HepG2 (cell line): ENCODE results near the gene CYP2W1. TPM values are rescaled to one million over a fixed set of nuclear protein-coding genes. Genes with fewer than 3 reads are reported as not detected.
A peak's percentile ranks its signal among the peaks of the same experiment; 100 is the strongest.

ENCODE experiments used
- BRD4 ChIP-seq: sonication (generic); formaldehyde crosslinking; IDR thresholded peaks from 2 replicates; pipeline ENCODE4 v1.4.0; 2020; ENCODE audit warnings: missing genetic modification reagents
- ESRRA ChIP-seq: sonication (generic); formaldehyde crosslinking; IDR thresholded peaks from 2 replicates; pipeline ENCODE4 v1.5.1; 2020; ENCODE audit warnings: mild to moderate bottlenecking, low read depth, missing genetic modification reagents
- FLYWCH1 ChIP-seq: sonication (generic); formaldehyde crosslinking; IDR thresholded peaks from 2 replicates; pipeline ENCODE4 v1.8.1; 2023; ENCODE audit warnings: mild to moderate bottlenecking, missing genetic modification reagents
- KLF12 ChIP-seq: sonication (generic); formaldehyde crosslinking; IDR thresholded peaks from 2 replicates; pipeline ENCODE4 v1.4.0; 2020; ENCODE audit warnings: missing genetic modification reagents, borderline replicate concordance
- MAFG ChIP-seq: sonication (generic); formaldehyde crosslinking; IDR thresholded peaks from 2 replicates; pipeline ENCODE4 v1.5.1; 2020; ENCODE audit warnings: mild to moderate bottlenecking, missing genetic modification reagents
- PHF8 ChIP-seq: sonication (generic); formaldehyde crosslinking; IDR thresholded peaks from 2 replicates; pipeline ENCODE4 v1.5.0; 2020; ENCODE audit warnings: missing genetic modification reagents
- RFX3 ChIP-seq: IDR thresholded peaks from 2 replicates; pipeline ENCODE4 v1.6.1; 2016; ENCODE audit warnings: missing biosample characterization, missing genetic modification reagents
- RFXANK ChIP-seq: IDR thresholded peaks from 2 replicates; pipeline ENCODE4 v1.6.1; 2016
- SP4 ChIP-seq: sonication (generic); formaldehyde crosslinking; IDR thresholded peaks from 2 replicates; pipeline ENCODE4 v1.8.1; 2023; ENCODE audit warnings: mild to moderate bottlenecking, missing genetic modification reagents
- ZFP36 ChIP-seq: fragments of 150-350 bp; IDR thresholded peaks from 2 replicates; pipeline ENCODE4 v1.6.1; 2018; ENCODE audit warnings: borderline replicate concordance, low read length, low read depth; ENCODE audit not compliant: partially characterized antibody
- ZNF530 ChIP-seq: sonication (generic); formaldehyde crosslinking; IDR thresholded peaks from 2 replicates; pipeline ENCODE4 v1.5.0; 2020; ENCODE audit warnings: low read depth, mild to moderate bottlenecking, missing genetic modification reagents
- ZNF556 ChIP-seq: sonication (generic); formaldehyde crosslinking; IDR thresholded peaks from 2 replicates; pipeline ENCODE4 v1.4.0; 2020; ENCODE audit warnings: mild to moderate bottlenecking, missing genetic modification reagents, borderline replicate concordance
- ZZZ3 ChIP-seq: sonication (generic); formaldehyde crosslinking; IDR thresholded peaks from 2 replicates; pipeline ENCODE4 v1.4.0; 2020; ENCODE audit warnings: missing genetic modification reagents, mild to moderate bottlenecking, borderline replicate concordance
- polyA plus RNA-seq, 8 experiments: library from polyadenylated mRNA; depleted of rRNA in 3 of 8; stranded (reverse) in 7 of 8; unstranded in 1 of 8; fragments of >200 nt; fragmentation: Illumina TruSeq in 4 of 8; extraction: Trizol in 4 of 8; gene quantifications; 2 replicates each; pipeline versions ENCODE4 v1.2.1 to v1.2.3, GENCODE V29; 2011 to 2016; ENCODE audit warnings: low read depth in 4 of 8, missing spikeins in 1 of 8, mixed read lengths in 1 of 8; ENCODE audit not compliant: insufficient read depth in 1 of 8
- total RNA-seq, 5 experiments: library from RNA; depleted of rRNA; stranded (reverse); fragments of >200 nt; fragmentation: Illumina TruSeq; extraction: Trizol; gene quantifications; 2 replicates each; pipeline ENCODE4 v1.2.3, GENCODE V29; 2016; ENCODE audit warnings: low read depth in 1 of 5
- TF ChIP-seq, protein P1 (sequence below): sonication (generic); formaldehyde crosslinking; IDR thresholded peaks from 2 replicates; pipeline ENCODE4 v1.4.0; 2020; ENCODE audit warnings: mild to moderate bottlenecking, missing genetic modification reagents
- TF ChIP-seq, protein P2 (sequence below): IDR thresholded peaks from 2 replicates; pipeline ENCODE4 v1.6.1; 2016; ENCODE audit warnings: low read depth
- TF ChIP-seq, protein P3 (sequence below): sonication (generic); formaldehyde crosslinking; IDR thresholded peaks from 2 replicates; pipeline ENCODE4 v1.9.0; 2021; ENCODE audit warnings: missing genetic modification reagents, borderline replicate concordance
- TF ChIP-seq, protein P4 (sequence below): sonication (generic); formaldehyde crosslinking; IDR thresholded peaks from 2 replicates; pipeline ENCODE4 v1.4.0; 2020; ENCODE audit warnings: missing genetic modification reagents
- TF ChIP-seq, protein P5 (sequence below), 2 experiments: fragments of 450-650 bp in 1 of 2; sonication (generic) in 1 of 2; formaldehyde crosslinking; IDR thresholded peaks; 2 replicates each; pipeline versions ENCODE4 v1.5.0 to v1.8.0; 2020 to 2022; ENCODE audit warnings: mild to moderate bottlenecking in 1 of 2, missing genetic modification reagents in 1 of 2
- TF ChIP-seq, protein P6 (sequence below): IDR thresholded peaks from 2 replicates; pipeline ENCODE4 v1.6.1; 2012; ENCODE audit warnings: inconsistent platforms
- TF ChIP-seq, protein P7 (sequence below): fragments of 450-650 bp; IDR thresholded peaks from 2 replicates; pipeline ENCODE4 v1.6.1; 2017

The CYP2W1 gene
- total and polyA plus RNA-seq, 2 of the 13 experiments (the other 11 are each of a cell fraction or from before 2014, with no cell fraction given): 19.5 to 31.7 TPM

DNA sequence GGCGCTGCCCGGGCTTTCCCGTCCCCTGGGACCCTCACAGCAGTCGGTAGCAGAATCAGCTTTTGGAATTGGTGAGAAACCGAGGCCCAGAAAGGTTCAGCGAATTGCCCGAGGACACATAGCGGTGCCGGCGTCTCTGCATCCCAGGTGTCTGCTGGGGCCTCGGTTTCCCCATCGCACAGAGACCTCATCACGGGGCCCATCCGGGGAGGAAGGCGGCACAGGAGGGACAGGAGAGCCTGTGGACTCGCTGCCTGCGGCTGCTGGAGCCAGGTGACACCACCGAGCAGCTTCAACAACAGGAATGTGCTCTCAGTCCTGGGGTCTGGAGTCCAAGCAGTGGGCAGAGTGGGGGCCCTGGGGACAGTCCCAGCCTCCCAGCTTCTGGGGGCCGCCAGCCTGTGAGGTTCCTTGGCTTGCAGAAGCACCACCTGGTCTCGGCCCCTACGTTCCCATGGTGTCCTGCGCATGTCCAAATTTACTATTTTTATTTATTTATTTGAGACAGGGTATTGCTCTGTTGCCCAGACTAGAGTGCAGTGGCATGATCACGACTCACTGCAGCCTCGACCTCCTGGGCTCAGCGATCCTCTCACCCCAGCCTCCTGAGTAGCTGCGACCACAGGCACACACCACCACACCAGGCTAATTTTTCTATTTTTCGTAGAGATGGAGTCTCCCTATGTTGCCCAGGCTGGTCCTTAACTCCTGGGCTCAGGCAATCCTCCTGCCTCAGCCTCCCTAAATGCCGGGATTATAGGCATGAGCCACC lies 7.1 kb upstream of the CYP2W1 start (continued):
- no peak for TF ChIP-seq PHF8
- peak; percentile 17; the same call in 1 of the 2 replicates for TF ChIP-seq KLF12 (CRISPR knock-in tag)
- no peak for TF ChIP-seq ZNF530
- no peak for TF ChIP-seq RFXANK (CRISPR knock-in tag)
- no peak for TF ChIP-seq ZNF556 (CRISPR knock-in tag)
- no peak for TF ChIP-seq ZZZ3
- TF ChIP-seq, protein P1, sequence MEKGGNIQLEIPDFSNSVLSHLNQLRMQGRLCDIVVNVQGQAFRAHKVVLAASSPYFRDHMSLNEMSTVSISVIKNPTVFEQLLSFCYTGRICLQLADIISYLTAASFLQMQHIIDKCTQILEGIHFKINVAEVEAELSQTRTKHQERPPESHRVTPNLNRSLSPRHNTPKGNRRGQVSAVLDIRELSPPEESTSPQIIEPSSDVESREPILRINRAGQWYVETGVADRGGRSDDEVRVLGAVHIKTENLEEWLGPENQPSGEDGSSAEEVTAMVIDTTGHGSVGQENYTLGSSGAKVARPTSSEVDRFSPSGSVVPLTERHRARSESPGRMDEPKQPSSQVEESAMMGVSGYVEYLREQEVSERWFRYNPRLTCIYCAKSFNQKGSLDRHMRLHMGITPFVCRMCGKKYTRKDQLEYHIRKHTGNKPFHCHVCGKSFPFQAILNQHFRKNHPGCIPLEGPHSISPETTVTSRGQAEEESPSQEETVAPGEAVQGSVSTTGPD (CRISPR knock-in tag): no peak
- TF ChIP-seq, protein P2, sequence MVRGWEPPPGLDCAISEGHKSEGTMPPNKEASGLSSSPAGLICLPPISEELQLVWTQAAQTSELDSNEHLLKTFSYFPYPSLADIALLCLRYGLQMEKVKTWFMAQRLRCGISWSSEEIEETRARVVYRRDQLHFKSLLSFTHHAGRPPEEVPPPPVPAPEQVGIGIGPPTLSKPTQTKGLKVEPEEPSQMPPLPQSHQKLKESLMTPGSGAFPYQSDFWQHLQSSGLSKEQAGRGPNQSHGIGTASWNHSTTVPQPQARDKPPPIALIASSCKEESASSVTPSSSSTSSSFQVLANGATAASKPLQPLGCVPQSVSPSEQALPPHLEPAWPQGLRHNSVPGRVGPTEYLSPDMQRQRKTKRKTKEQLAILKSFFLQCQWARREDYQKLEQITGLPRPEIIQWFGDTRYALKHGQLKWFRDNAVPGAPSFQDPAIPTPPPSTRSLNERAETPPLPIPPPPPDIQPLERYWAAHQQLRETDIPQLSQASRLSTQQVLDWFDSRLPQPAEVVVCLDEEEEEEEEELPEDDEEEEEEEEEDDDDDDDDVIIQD (CRISPR knock-in tag): no peak
- TF ChIP-seq, protein P3, sequence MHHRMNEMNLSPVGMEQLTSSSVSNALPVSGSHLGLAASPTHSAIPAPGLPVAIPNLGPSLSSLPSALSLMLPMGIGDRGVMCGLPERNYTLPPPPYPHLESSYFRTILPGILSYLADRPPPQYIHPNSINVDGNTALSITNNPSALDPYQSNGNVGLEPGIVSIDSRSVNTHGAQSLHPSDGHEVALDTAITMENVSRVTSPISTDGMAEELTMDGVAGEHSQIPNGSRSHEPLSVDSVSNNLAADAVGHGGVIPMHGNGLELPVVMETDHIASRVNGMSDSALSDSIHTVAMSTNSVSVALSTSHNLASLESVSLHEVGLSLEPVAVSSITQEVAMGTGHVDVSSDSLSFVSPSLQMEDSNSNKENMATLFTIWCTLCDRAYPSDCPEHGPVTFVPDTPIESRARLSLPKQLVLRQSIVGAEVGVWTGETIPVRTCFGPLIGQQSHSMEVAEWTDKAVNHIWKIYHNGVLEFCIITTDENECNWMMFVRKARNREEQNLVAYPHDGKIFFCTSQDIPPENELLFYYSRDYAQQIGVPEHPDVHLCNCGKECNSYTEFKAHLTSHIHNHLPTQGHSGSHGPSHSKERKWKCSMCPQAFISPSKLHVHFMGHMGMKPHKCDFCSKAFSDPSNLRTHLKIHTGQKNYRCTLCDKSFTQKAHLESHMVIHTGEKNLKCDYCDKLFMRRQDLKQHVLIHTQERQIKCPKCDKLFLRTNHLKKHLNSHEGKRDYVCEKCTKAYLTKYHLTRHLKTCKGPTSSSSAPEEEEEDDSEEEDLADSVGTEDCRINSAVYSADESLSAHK (CRISPR knock-in tag): no peak
- no peak for TF ChIP-seq ZFP36
- TF ChIP-seq, protein P4, sequence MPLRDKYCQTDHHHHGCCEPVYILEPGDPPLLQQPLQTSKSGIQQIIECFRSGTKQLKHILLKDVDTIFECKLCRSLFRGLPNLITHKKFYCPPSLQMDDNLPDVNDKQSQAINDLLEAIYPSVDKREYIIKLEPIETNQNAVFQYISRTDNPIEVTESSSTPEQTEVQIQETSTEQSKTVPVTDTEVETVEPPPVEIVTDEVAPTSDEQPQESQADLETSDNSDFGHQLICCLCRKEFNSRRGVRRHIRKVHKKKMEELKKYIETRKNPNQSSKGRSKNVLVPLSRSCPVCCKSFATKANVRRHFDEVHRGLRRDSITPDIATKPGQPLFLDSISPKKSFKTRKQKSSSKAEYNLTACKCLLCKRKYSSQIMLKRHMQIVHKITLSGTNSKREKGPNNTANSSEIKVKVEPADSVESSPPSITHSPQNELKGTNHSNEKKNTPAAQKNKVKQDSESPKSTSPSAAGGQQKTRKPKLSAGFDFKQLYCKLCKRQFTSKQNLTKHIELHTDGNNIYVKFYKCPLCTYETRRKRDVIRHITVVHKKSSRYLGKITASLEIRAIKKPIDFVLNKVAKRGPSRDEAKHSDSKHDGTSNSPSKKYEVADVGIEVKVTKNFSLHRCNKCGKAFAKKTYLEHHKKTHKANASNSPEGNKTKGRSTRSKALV (CRISPR knock-in tag): no peak
- no peak for TF ChIP-seq ESRRA (CRISPR knock-in tag)
- 0 out of 2 replicates have a peak, but pooled peaks have one; percentile 21 for TF ChIP-seq SP4 (CRISPR knock-in tag)
- TF ChIP-seq, protein P5, sequence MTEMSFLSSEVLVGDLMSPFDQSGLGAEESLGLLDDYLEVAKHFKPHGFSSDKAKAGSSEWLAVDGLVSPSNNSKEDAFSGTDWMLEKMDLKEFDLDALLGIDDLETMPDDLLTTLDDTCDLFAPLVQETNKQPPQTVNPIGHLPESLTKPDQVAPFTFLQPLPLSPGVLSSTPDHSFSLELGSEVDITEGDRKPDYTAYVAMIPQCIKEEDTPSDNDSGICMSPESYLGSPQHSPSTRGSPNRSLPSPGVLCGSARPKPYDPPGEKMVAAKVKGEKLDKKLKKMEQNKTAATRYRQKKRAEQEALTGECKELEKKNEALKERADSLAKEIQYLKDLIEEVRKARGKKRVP (CRISPR knock-in tag; IDR thresholded peaks at IDR 0.05): no peak
- TF ChIP-seq, protein P6, sequence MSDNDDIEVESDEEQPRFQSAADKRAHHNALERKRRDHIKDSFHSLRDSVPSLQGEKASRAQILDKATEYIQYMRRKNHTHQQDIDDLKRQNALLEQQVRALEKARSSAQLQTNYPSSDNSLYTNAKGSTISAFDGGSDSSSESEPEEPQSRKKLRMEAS: no peak
- no peak for TF ChIP-seq BRD4 (CRISPR knock-in tag)
- TF ChIP-seq, protein P7, sequence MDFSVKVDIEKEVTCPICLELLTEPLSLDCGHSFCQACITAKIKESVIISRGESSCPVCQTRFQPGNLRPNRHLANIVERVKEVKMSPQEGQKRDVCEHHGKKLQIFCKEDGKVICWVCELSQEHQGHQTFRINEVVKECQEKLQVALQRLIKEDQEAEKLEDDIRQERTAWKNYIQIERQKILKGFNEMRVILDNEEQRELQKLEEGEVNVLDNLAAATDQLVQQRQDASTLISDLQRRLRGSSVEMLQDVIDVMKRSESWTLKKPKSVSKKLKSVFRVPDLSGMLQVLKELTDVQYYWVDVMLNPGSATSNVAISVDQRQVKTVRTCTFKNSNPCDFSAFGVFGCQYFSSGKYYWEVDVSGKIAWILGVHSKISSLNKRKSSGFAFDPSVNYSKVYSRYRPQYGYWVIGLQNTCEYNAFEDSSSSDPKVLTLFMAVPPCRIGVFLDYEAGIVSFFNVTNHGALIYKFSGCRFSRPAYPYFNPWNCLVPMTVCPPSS: no peak
- TF ChIP-seq MAFG (CRISPR knock-in tag): no peak
- TF ChIP-seq RFX3: no peak
- no peak for TF ChIP-seq FLYWCH1
